Progenitor cell of endocrine pancreas (in vitro differentiated cells): ENCODE measurements around the gene ARL8A. TPM values are rescaled to one million over a fixed set of nuclear protein-coding genes. Genes with fewer than 3 reads are reported as not detected.
A peak's percentile ranks its signal among the peaks of the same experiment; 100 is the strongest.
"Not testable (repeated sequence)": the region's sequence is repeated elsewhere in the genome, so short reads cannot be mapped to it uniquely, and the experiment has no call there.

ENCODE experiments used
- DNase-seq: peaks from one replicate; pipeline ENCODE4 v3.0.0; 2021; ENCODE audit warnings: low spot score; ENCODE audit not compliant: unreplicated experiment
- H3K27ac Mint-ChIP-seq: 2 replicates; pipeline ENCODE4 v1.8.0; 2021; ENCODE audit warnings: mild to moderate bottlenecking, moderate library complexity, mixed read lengths
- H3K27me3 Mint-ChIP-seq: 2 replicates; pipeline ENCODE4 v1.8.0; 2021; ENCODE audit warnings: mixed read lengths
- H3K36me3 Mint-ChIP-seq: 2 replicates; pipeline ENCODE4 v1.8.0; 2022; ENCODE audit warnings: mixed read lengths; ENCODE audit not compliant: insufficient read depth
- H3K4me1 Mint-ChIP-seq: 2 replicates; pipeline ENCODE4 v1.8.0; 2021; ENCODE audit warnings: low read depth, mixed read lengths
- H3K4me3 Mint-ChIP-seq: 2 replicates; pipeline ENCODE4 v1.8.0; 2021; ENCODE audit warnings: low read depth, mild to moderate bottlenecking, moderate library complexity, mixed read lengths
- H3K9me3 Mint-ChIP-seq: 2 replicates; pipeline ENCODE4 v1.8.0; 2021; ENCODE audit warnings: low read depth, mixed read lengths
- total RNA-seq: library from RNA; stranded (reverse); gene quantifications from 2 replicates; pipeline ENCODE4 v1.2.1, GENCODE V29; 2021
- TF ChIP-seq, protein P1 (sequence below): fragments of 200-600 bp; sonication (generic); IDR thresholded peaks from one replicate; pipeline ENCODE4 v1.5.0; 2021; ENCODE audit warnings: antibody characterized with exemption, mild to moderate bottlenecking; ENCODE audit not compliant: unreplicated experiment

The ARL8A gene
- total RNA-seq, 1 donor from 2014 or later: 43.7 TPM

DNA sequence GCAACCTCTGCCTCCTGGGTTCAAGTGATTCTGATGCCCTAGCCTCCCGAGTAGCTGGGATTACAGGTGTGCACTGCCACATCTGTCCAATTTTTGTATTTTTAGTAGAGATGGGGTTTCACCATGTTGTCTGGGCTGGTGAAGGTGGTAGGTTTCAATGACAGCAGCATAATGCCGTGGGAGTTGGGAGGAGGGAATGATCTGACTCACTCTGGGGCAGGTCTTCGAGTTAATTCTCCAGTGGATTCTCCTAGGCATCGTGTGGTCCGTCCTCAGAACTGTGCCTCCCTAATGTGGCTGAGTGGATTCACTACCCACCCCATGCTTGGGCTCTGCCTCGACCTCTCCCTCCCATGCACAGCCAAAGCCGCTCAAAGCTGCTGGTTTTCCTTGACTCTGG, 23.5 kb downstream of the ARL8A start:
- DNase-seq: no peak
- Mint-ChIP-seq H3K27ac (peak overlapping the region; percentile 27), H3K27me3 (peaks cover 20% of the 10 kb centered on the region), H3K4me1 (no peaks in the 10 kb centered on the region), H3K4me3 (no peak overlapping the region), H3K36me3 (no peaks in the 10 kb centered on the region), H3K9me3 (no peaks in the 10 kb centered on the region)
- TF ChIP-seq, protein P1, sequence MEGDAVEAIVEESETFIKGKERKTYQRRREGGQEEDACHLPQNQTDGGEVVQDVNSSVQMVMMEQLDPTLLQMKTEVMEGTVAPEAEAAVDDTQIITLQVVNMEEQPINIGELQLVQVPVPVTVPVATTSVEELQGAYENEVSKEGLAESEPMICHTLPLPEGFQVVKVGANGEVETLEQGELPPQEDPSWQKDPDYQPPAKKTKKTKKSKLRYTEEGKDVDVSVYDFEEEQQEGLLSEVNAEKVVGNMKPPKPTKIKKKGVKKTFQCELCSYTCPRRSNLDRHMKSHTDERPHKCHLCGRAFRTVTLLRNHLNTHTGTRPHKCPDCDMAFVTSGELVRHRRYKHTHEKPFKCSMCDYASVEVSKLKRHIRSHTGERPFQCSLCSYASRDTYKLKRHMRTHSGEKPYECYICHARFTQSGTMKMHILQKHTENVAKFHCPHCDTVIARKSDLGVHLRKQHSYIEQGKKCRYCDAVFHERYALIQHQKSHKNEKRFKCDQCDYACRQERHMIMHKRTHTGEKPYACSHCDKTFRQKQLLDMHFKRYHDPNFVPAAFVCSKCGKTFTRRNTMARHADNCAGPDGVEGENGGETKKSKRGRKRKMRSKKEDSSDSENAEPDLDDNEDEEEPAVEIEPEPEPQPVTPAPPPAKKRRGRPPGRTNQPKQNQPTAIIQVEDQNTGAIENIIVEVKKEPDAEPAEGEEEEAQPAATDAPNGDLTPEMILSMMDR: no peak

DNA sequence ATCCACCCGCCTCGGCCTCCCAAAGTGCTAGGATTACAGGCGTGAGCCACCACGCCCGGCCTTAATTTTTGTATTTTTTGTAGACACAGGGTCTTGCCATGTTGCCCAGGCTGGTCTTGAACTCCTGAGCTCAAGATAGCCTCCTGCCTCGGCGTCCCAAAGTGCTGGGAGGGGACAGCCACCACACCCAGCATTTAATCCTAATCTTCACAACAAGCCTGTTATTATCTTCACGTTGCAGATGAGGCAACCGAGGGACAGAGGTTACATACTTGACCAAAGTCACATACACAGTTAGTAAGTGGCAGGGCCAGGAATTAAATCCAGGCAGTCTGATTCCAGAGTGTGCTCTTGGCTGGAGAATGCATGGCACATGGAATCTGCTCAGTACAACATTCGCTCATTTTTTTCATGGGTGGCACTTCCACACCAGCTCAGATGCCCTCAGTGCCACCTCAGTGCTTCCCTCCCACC, 26.6 kb downstream of the ARL8A start:
- peaks cover 9% of the 10 kb centered on the region for H3K27me3 Mint-ChIP-seq
- no peak for DNase-seq
- no peaks in the 10 kb centered on the region for H3K36me3 Mint-ChIP-seq
- H3K4me3 Mint-ChIP-seq: no peak overlapping the region
- H3K9me3 Mint-ChIP-seq: no peaks in the 10 kb centered on the region
- H3K4me1 Mint-ChIP-seq: peaks cover 14% of the 10 kb centered on the region
- TF ChIP-seq, protein P1: no peak
- no peak overlapping the region for H3K27ac Mint-ChIP-seq

DNA sequence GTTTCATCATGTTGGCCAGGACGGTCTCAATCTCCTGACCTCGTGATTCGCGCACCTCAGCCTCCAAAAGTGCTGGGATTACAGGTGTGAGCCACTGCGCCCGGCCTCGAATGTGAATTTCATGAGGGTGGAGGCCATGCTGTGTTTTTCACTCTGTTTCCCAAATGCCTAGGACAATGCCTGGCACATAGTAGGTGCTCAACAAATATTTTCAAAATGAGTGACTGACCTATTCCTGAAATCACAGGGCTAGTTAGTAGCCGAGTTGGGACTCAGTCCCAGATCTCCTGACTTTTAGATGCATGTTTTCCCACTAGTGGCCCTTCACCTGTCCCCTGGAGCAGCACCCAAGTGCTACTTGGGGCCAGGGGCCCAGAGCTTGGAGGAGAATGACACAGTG, 28.2 kb downstream of the ARL8A start:
- Mint-ChIP-seq H3K36me3 (no peaks in the 10 kb centered on the region), H3K9me3 (no peaks in the 10 kb centered on the region), H3K27me3 (peaks cover 2% of the 10 kb centered on the region), H3K4me1 (peaks cover 15% of the 10 kb centered on the region), H3K4me3 (no peak overlapping the region), H3K27ac (no peak overlapping the region)
- DNase-seq: no peak
- TF ChIP-seq, protein P1: no peak

DNA sequence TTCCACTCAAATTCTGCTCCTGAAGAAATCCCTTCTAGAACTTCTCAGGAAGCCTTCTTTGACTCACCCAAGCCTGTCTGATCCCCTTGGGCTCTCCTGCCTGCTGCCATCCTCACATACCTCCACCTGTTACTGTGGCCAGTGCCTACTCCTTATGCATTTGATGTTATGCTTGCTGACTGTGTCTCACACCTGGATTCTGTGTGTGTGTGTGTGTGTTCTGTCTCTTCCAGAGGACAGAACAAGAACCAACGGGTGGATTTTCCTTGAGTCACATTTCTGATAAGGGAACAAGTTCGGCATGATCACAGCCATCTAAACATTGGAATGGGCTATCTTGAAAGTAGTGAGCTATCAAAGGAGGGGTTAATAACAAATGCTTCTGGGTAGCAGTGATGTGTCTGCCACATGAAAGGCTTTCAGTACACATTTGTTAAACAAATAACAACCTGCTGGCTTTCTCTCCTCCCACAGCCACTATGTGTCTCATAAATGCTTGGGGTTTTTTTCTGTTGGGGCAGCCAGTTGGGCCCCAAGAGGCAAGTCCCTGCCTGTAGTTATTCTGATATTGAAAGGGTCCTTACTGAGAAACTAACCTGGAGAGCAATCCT, 30.7 kb downstream of the ARL8A start:
- peak overlapping the region; percentile 50 for H3K27ac Mint-ChIP-seq
- TF ChIP-seq, protein P1: no peak
- no peaks in the 10 kb centered on the region for H3K36me3 Mint-ChIP-seq
- H3K4me3 Mint-ChIP-seq: no peak overlapping the region
- H3K27me3 Mint-ChIP-seq: no peaks in the 10 kb centered on the region
- no peak for DNase-seq
- H3K9me3 Mint-ChIP-seq: no peaks in the 10 kb centered on the region
- H3K4me1 Mint-ChIP-seq: peaks cover 16% of the 10 kb centered on the region

DNA sequence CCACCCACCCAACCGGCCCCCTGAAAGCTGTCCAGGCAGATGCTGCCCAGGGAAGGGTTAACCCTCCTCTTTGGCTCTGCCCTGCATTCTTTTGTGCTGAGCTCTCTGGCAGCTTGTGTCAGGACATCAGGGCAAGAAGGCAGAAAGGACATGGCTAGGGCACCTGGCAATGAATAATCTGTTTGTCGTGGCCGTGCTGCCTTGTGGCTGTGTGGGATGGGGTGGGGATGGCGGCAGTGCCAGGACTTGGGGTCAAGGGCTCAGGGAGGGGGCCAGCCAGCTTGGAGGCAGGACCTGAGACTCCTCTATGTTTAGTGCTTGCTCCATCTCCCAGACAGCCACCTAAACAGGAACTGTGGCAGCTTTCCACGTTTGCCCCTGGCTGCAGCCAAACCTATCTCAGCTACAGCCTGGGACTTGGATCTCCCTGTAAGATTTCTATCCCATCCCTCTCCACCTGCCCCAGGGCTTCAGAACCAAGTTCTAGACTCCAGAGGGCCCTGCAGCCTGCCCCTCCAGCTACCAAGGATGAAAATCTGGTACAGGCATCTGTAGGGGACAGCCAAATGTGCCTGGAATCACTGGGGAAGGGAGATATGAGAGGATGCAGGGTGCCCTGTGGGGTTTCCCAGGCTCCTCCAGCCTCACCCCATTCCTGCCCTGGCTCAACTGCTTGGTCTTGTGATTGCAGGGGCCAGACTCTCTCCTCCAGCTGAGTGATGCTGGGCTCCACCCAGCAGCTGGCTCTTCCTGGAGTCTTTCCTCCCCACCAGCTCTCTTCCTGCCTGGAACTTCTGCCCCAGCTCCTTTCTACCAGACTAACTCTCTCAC, 31.5 kb downstream of the ARL8A start:
- TF ChIP-seq, protein P1: no peak
- H3K4me1 Mint-ChIP-seq: peaks cover 23% of the 10 kb centered on the region
- H3K36me3 Mint-ChIP-seq: no peaks in the 10 kb centered on the region
- H3K27me3 Mint-ChIP-seq: no peaks in the 10 kb centered on the region
- DNase-seq: no peak
- H3K9me3 Mint-ChIP-seq: no peaks in the 10 kb centered on the region
- H3K4me3 Mint-ChIP-seq: no peak overlapping the region
- H3K27ac Mint-ChIP-seq: peak overlapping the region; percentile 50

DNA sequence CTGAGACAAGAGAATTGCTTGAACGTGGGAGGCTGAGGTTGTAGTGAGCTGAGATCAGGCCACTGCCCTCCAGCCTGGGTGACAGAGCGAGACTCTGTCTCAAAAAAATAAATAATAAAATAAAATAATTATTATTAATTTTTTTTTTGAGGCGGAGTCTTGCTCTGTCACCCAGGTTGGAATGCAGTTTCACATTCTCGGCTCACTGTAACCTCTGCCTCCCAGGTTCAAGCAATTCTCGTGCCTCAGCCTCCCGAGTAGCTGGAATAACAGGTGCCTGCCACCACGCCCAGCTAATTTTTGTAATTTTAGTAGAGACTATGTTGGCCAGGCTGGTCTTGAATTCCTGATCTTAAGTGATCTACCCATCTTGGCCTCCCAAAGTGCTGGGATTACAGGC, 32.9 kb downstream of the ARL8A start:
- H3K36me3 Mint-ChIP-seq, H3K27me3 Mint-ChIP-seq, H3K9me3 Mint-ChIP-seq, H3K4me3 Mint-ChIP-seq, DNase-seq, H3K27ac Mint-ChIP-seq: not testable (repeated sequence)
- H3K4me1 Mint-ChIP-seq: peaks cover 31% of the 10 kb centered on the region
